Measurements from ENCODE around the gene KCNQ4.

Gene KCNQ4

DNA sequence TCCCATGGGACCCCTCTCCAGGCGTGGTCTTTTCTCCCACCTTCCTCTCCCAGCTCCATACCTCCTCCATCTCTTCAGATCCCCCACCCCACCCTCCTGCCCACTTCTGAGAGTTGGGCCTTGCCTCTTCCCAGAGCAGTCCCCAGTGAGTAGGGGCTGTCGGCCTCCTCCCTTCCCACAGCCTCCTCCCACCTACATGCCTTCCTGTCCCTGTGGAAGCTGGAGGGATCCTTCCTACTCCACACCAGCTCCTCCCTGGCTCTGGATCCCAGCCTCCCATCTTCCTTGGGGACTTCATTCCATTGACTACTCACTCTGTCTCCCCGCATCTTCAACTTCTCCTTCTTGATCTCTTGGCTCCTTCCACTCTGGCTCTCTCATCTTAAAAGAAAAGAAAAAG lies 24.9 kb downstream of the KCNQ4 start:
- TF ChIP-seq, protein P1, sequence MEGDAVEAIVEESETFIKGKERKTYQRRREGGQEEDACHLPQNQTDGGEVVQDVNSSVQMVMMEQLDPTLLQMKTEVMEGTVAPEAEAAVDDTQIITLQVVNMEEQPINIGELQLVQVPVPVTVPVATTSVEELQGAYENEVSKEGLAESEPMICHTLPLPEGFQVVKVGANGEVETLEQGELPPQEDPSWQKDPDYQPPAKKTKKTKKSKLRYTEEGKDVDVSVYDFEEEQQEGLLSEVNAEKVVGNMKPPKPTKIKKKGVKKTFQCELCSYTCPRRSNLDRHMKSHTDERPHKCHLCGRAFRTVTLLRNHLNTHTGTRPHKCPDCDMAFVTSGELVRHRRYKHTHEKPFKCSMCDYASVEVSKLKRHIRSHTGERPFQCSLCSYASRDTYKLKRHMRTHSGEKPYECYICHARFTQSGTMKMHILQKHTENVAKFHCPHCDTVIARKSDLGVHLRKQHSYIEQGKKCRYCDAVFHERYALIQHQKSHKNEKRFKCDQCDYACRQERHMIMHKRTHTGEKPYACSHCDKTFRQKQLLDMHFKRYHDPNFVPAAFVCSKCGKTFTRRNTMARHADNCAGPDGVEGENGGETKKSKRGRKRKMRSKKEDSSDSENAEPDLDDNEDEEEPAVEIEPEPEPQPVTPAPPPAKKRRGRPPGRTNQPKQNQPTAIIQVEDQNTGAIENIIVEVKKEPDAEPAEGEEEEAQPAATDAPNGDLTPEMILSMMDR (IDR thresholded peaks at IDR 0.05; ENCODE audit: low read depth, low read length, missing control alignments), result no peak
- Histone ChIP-seq H3K36me3 (replicated peaks) (no peaks in the 10 kb centered on the region), H3K27me3 (replicated peaks) (no peaks in the 10 kb centered on the region), H3K27ac (no peak overlapping the region), H3K4me3 (ENCODE audit: low read depth, low read length) (no peak overlapping the region)
- DNase-seq, result no peak
- in situ Hi-C loops (cut with HindIII; ENCODE audit: low pct_ligation_motif_present, low sequenced_read_pairs), result no loop called here

GRCh38 chr1:40808909-40809308 lies 25.3 kb downstream of the KCNQ4 start:
- no peaks in the 10 kb centered on the region for H3K27me3 ChIP-seq (replicated peaks)
- TF ChIP-seq, protein P1 (IDR thresholded peaks at IDR 0.05; ENCODE audit: low read depth, low read length, missing control alignments), result no peak
- H3K4me3 ChIP-seq (ENCODE audit: low read depth, low read length), result no peak overlapping the region
- no peak for DNase-seq
- H3K36me3 ChIP-seq (replicated peaks), result no peaks in the 10 kb centered on the region
- in situ Hi-C loops (cut with HindIII; ENCODE audit: low pct_ligation_motif_present, low sequenced_read_pairs), result no loop called here
- no peak overlapping the region for H3K27ac ChIP-seq

GRCh38 chr1:40810927-40811326 lies 27.3 kb downstream of the KCNQ4 start:
- no peak overlapping the region for H3K4me3 ChIP-seq (ENCODE audit: low read depth, low read length)
- H3K27ac ChIP-seq, result no peak overlapping the region
- in situ Hi-C loops (cut with HindIII; ENCODE audit: low pct_ligation_motif_present, low sequenced_read_pairs), result no loop called here
- no peaks in the 10 kb centered on the region for H3K27me3 ChIP-seq (replicated peaks)
- no peaks in the 10 kb centered on the region for H3K36me3 ChIP-seq (replicated peaks)
- no peak for DNase-seq
- TF ChIP-seq, protein P1 (IDR thresholded peaks at IDR 0.05; ENCODE audit: low read depth, low read length, missing control alignments), result no peak

- in situ Hi-C loops (cut with HindIII; ENCODE audit: low pct_ligation_motif_present, low sequenced_read_pairs), result no loop called here
These were observed 31.8 kb downstream of the KCNQ4 start for GRCh38 chr1:40815420-40815819.

GRCh38 chr1:40817791-40818263 lies 34.2 kb downstream of the KCNQ4 start:
- Histone ChIP-seq H3K4me3 (ENCODE audit: low read depth, low read length) (peak overlapping the region; percentile 52), H3K36me3 (replicated peaks) (no peaks in the 10 kb centered on the region), H3K27ac (no peak overlapping the region), H3K27me3 (replicated peaks) (peaks cover 4% of the 10 kb centered on the region)
- in situ Hi-C loops (cut with HindIII; ENCODE audit: low pct_ligation_motif_present, low sequenced_read_pairs), result no loop called here
- TF ChIP-seq, protein P1 (IDR thresholded peaks at IDR 0.05; ENCODE audit: low read depth, low read length, missing control alignments), result no peak
- DNase-seq, result no peak

More at GRCh38 chr1:40815420-40815819, 31.8 kb downstream of the KCNQ4 start:
- H3K36me3 ChIP-seq (replicated peaks), result no peaks in the 10 kb centered on the region
- DNase-seq, result no peak
- H3K4me3 ChIP-seq (ENCODE audit: low read depth, low read length), result no peak overlapping the region
- no peak overlapping the region for H3K27ac ChIP-seq
- H3K27me3 ChIP-seq (replicated peaks), result peaks cover 4% of the 10 kb centered on the region
- TF ChIP-seq, protein P1 (IDR thresholded peaks at IDR 0.05; ENCODE audit: low read depth, low read length, missing control alignments), result no peak

DNA sequence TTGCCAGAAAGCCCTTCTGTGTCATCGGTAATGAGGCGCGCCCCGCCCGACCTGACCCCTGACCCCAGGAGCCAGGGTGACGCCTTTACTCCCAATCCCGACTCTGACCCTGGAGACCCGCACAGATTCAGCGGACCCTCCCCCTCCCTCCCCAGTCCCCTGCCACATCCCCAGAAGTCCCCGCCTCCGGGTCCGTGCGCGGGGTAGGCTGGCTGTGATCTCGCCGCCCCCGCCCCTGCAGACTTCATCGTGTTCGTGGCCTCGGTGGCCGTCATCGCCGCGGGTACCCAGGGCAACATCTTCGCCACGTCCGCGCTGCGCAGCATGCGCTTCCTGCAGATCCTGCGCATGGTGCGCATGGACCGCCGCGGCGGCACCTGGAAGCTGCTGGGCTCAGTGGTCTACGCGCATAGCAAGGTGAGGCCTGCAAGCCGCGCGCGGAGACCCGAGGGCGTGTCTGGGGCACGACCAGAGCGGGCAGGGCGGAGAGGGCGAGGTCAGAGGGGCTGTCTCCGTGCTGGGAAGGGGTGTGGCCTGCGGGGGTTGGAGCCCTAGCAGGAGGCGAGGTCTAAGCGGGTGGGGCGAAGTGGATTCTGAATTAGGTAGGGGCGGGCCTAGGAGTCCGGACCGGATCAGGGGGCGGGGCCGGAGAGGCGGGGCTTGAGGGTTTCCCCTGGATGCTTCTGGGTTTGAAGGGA lies 34.8 kb downstream of the KCNQ4 start:
- no peak for DNase-seq
- in situ Hi-C loops (cut with HindIII; ENCODE audit: low pct_ligation_motif_present, low sequenced_read_pairs), result no loop called here
- no peaks in the 10 kb centered on the region for H3K36me3 ChIP-seq (replicated peaks)
- peaks cover 4% of the 10 kb centered on the region for H3K27me3 ChIP-seq (replicated peaks)
- H3K27ac ChIP-seq, result no peak overlapping the region
- TF ChIP-seq, protein P1 (IDR thresholded peaks at IDR 0.05; ENCODE audit: low read depth, low read length, missing control alignments), result no peak
- peak overlapping the region; percentile 52 for H3K4me3 ChIP-seq (ENCODE audit: low read depth, low read length)

All from brain microvascular endothelial cell (primary cell).